Measurements from ENCODE around the gene SH3BP2. TPM values are rescaled to one million over a fixed set of nuclear protein-coding genes. Genes with fewer than 3 reads are reported as not detected.

The SH3BP2 gene
- total and polyA plus RNA-seq, 9 donors = 20.9 to 34.8 (median 26.5) TPM

DNA sequence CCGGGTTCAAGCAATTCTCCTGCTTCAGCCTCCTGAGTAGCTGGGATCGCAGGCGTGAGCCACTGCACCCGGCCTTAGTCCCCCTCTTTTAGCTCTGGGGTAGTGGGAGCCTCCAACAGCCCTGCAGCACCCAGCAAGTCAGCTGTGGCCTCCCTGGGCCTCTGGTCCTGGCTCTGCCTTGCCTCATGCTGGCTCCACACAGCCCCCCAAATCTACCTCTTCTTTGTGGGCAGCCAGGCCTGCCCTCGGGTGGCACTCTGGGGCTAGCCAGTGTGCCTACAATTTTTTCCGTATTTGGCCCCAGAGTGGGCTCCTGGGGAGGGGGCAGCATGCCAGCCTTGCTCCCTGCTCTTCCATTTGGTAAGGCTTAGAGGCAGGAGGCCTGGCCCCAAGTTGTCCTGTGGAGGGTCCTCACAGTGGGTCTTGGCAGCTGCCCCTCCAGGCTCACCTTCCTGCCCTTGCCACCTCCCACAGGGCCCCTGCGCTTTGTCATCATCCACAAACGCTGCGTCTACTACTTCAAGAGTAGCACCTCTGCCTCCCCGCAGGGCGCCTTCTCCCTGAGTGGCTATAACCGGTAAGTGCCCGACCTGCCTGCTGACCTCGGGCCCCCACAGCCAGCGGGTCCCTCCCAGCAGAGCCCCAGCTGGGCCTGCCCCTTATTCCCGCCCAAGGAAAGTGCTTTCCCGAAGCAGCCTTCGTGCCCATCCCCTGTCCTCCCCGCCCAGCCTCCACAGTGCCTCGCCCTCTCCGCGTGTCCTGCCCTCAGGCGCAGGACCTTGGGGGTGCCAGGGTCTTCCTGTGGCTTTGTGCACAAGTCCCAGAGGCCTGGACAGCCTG, 29.8 kb downstream of the SH3BP2 start:
- Histone ChIP-seq H3K27ac (ENCODE audit: low read length) (no peak overlapping the region), H3K36me3 (ENCODE audit: control insufficient read depth, insufficient read depth, low read length) (peaks cover 60% of the 10 kb centered on the region), H3K27me3 (ENCODE audit: control insufficient read depth, insufficient read depth, low read length) (no peaks in the 10 kb centered on the region), H3K4me3 (ENCODE audit: low read length) (no peak overlapping the region), H3K9me3 (replicated peaks; ENCODE audit: control insufficient read depth, low read depth, low read length) (no peaks in the 10 kb centered on the region), H3K4me1 (ENCODE audit: control insufficient read depth, insufficient read depth, low read length) (peaks cover 10% of the 10 kb centered on the region)
- WGBS (ENCODE audit: insufficient coverage) = 91% methylated on average over 23 of the region's 23 CpGs
- DNase-seq = no peak

GRCh38 chr4:2823301-2823670, 30.4 kb downstream of the SH3BP2 start:
- H3K27me3 ChIP-seq (ENCODE audit: control insufficient read depth, insufficient read depth, low read length) = no peaks in the 10 kb centered on the region
- no peak overlapping the region for H3K27ac ChIP-seq (ENCODE audit: low read length)
- no peaks in the 10 kb centered on the region for H3K9me3 ChIP-seq (replicated peaks; ENCODE audit: control insufficient read depth, low read depth, low read length)
- peaks cover 66% of the 10 kb centered on the region for H3K36me3 ChIP-seq (ENCODE audit: control insufficient read depth, insufficient read depth, low read length)
- WGBS (ENCODE audit: insufficient coverage) = 77% methylated on average over 1 of the region's 4 CpGs
- H3K4me1 ChIP-seq (ENCODE audit: control insufficient read depth, insufficient read depth, low read length) = peaks cover 7% of the 10 kb centered on the region
- DNase-seq = no peak
- H3K4me3 ChIP-seq (ENCODE audit: low read length) = no peak overlapping the region

DNA sequence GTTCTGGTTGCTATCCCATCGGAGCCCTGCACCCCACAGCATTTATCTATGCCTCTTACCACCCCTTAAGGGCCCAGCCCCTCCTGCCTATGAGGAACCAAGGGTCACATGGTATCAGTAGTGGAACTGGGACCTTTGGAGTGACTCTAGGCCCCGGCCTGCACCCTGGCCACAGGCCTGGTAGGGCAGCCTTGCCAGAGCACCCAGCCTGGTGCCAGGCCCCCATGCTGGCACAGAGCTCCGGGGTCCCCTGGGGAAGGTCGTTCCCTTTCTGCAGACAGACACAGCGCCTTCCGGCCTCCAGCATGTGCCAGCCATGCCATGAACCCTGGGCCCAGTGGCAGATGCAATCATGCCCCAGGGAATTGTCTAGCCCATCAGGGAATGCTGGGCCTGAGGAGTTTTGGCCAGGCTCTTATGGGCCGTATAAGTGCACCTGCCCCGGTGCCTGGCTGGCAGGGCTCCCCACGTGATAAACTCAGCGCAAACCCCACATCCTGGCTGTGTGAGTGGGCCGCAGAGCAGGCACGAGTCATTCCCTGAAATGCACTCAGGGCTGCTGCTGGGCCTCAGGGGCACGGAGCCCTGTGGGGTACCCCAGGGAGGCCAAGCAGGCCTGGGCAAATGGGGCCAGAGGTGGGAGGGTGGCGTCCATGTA, 30.9 kb downstream of the SH3BP2 start:
- 85% methylated on average over 12 of the region's 14 CpGs for WGBS (ENCODE audit: insufficient coverage)
- Histone ChIP-seq H3K27ac (ENCODE audit: low read length) (no peak overlapping the region), H3K4me3 (ENCODE audit: low read length) (no peak overlapping the region), H3K4me1 (ENCODE audit: control insufficient read depth, insufficient read depth, low read length) (peaks cover 4% of the 10 kb centered on the region), H3K27me3 (ENCODE audit: control insufficient read depth, insufficient read depth, low read length) (no peaks in the 10 kb centered on the region), H3K36me3 (ENCODE audit: control insufficient read depth, insufficient read depth, low read length) (peaks cover 71% of the 10 kb centered on the region), H3K9me3 (replicated peaks; ENCODE audit: control insufficient read depth, low read depth, low read length) (no peaks in the 10 kb centered on the region)
- DNase-seq = no peak

DNA sequence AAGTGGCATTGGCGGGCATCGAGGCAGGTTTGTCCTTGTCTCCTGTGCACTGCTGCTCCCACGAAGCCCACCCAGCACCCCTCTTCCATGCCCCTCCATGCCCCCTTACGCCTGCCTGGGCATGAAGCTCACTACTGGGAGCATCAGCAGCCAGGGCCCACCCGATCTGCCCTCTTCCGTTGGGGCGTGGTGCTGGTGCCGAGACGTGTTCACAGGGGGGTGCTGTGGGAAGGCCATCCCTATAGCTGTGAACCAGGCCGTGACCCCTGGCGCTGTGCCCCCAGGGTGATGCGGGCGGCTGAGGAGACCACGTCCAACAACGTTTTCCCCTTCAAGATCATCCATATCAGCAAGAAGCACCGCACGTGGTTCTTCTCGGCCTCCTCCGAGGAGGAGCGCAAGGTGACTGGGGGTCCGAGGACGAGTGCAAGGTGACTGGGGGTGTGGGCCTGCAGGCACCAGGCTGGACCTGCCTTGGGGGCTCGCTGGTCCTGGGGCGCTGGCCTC, 31.5 kb downstream of the SH3BP2 start:
- H3K27ac ChIP-seq (ENCODE audit: low read length) = no peak overlapping the region
- peaks cover 2% of the 10 kb centered on the region for H3K4me1 ChIP-seq (ENCODE audit: control insufficient read depth, insufficient read depth, low read length)
- no peaks in the 10 kb centered on the region for H3K27me3 ChIP-seq (ENCODE audit: control insufficient read depth, insufficient read depth, low read length)
- DNase-seq = no peak
- peaks cover 76% of the 10 kb centered on the region for H3K36me3 ChIP-seq (ENCODE audit: control insufficient read depth, insufficient read depth, low read length)
- 87% methylated on average over 16 of the region's 24 CpGs for WGBS (ENCODE audit: insufficient coverage)
- no peaks in the 10 kb centered on the region for H3K9me3 ChIP-seq (replicated peaks; ENCODE audit: control insufficient read depth, low read depth, low read length)
- H3K4me3 ChIP-seq (ENCODE audit: low read length) = no peak overlapping the region

DNA sequence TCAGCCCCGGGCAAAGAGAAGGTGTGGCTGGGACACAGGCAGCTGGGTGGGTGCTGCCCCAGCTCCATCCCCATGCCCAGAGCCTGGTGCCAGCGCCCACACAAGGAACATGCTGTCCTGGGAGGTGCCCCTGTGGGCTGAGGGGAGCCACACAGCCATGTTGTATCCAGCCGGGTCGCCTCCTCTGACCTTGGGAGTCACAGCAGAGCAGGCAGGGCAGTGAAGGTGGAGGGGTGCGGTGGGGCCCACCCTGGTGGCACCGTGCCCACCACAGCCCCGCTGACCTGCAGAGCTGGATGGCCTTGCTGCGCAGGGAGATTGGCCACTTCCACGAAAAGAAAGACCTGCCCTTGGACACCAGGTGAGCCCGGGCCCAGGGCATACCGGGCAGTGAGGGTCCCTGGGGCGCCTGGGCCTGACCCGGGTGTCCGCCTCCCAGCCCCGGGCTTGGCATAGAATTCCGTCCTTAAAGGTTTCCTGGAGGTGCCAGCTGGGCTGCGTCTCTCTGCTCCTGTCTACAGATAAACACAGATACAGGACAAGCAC, 32.0 kb downstream of the SH3BP2 start:
- no peaks in the 10 kb centered on the region for H3K4me1 ChIP-seq (ENCODE audit: control insufficient read depth, insufficient read depth, low read length)
- H3K27me3 ChIP-seq (ENCODE audit: control insufficient read depth, insufficient read depth, low read length) = no peaks in the 10 kb centered on the region
- no peak overlapping the region for H3K4me3 ChIP-seq (ENCODE audit: low read length)
- WGBS (ENCODE audit: insufficient coverage) = 90% methylated on average over 15 of the region's 17 CpGs
- H3K36me3 ChIP-seq (ENCODE audit: control insufficient read depth, insufficient read depth, low read length) = peaks cover 80% of the 10 kb centered on the region
- no peak for DNase-seq
- H3K9me3 ChIP-seq (replicated peaks; ENCODE audit: control insufficient read depth, low read depth, low read length) = no peaks in the 10 kb centered on the region
- no peak overlapping the region for H3K27ac ChIP-seq (ENCODE audit: low read length)

DNA sequence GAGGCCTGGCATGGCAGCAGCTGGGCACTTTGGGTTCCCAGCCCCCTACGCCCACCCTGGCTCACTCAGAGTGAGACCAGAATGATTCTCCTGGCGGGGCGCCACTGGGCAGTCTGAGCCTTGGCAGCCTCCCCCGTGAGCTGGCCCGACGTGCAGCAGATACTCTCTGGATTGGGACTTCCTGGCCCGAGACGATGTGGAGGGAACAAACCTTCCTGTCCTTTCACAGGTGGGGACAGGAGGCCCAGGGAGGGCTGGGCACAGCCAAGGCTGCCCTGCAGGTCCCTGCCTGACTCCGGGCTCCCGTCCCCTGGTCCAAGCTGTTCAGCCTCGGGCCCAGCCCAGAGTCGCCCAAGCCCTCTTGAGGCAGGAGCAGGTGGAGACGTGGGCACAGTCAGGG, 32.9 kb downstream of the SH3BP2 start:
- Histone ChIP-seq H3K36me3 (ENCODE audit: control insufficient read depth, insufficient read depth, low read length) (peaks cover 82% of the 10 kb centered on the region), H3K4me1 (ENCODE audit: control insufficient read depth, insufficient read depth, low read length) (no peaks in the 10 kb centered on the region), H3K4me3 (ENCODE audit: low read length) (no peak overlapping the region), H3K27me3 (ENCODE audit: control insufficient read depth, insufficient read depth, low read length) (no peaks in the 10 kb centered on the region), H3K9me3 (replicated peaks; ENCODE audit: control insufficient read depth, low read depth, low read length) (no peaks in the 10 kb centered on the region), H3K27ac (ENCODE audit: low read length) (no peak overlapping the region)
- 74% methylated on average over 13 of the region's 13 CpGs for WGBS (ENCODE audit: insufficient coverage)
- no peak for DNase-seq

- DNase-seq = no peak
- H3K27ac ChIP-seq (ENCODE audit: low read length) = no peak overlapping the region
- H3K9me3 ChIP-seq (replicated peaks; ENCODE audit: control insufficient read depth, low read depth, low read length) = no peaks in the 10 kb centered on the region
- H3K4me1 ChIP-seq (ENCODE audit: control insufficient read depth, insufficient read depth, low read length) = no peaks in the 10 kb centered on the region
- 86% methylated on average over 26 of the region's 31 CpGs for WGBS (ENCODE audit: insufficient coverage)
- no peak overlapping the region for H3K4me3 ChIP-seq (ENCODE audit: low read length)
- H3K36me3 ChIP-seq (ENCODE audit: control insufficient read depth, insufficient read depth, low read length) = peaks cover 89% of the 10 kb centered on the region
- H3K27me3 ChIP-seq (ENCODE audit: control insufficient read depth, insufficient read depth, low read length) = no peaks in the 10 kb centered on the region
Measured at GRCh38 chr4:2827071-2827873, 34.4 kb downstream of the SH3BP2 start.

DNA sequence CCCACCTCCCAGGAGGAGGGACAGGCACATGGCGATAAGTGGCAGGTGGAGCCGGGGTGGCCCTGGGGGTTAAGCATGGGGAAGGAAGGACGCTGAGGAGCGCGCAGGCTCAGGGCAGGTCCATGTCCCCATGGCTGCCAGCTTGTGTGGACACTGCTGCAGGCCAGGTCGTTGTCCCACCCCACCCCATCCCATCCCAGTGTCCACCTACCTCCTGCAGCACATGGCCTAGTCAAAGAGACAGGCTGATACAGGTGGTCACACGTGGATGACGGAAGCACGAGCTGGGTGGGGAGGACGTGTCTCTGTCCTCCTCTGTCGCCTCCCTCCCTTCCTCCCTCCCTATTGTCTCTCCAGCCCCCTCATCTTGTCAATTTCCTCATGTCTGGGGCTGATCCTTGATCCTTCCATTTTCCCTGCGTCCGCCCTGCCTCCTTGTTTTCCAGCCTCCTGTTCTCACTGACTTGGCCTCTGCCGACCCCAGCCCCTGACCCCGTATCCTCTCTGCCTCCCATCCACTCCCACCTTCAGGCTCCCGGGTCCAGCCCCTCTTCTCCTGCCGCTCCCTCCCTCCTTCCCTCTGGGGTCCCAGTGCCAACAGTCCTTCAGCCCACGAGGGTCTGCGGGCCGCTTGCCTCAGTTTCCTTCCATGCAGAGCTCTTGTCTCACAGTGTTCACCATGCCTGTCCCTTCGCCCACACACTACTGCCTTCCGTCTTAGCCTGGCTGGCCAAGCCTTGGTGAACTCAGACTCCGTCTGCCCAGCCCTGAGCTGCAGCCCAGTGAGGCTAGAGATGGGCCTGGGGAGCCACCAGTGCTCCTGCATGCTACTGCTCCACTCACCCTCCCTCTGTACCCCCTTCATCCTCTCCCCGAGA, 35.2 kb downstream of the SH3BP2 start:
- H3K9me3 ChIP-seq (replicated peaks; ENCODE audit: control insufficient read depth, low read depth, low read length) = no peaks in the 10 kb centered on the region
- WGBS (ENCODE audit: insufficient coverage) = 81% methylated on average over 17 of the region's 24 CpGs
- no peaks in the 10 kb centered on the region for H3K27me3 ChIP-seq (ENCODE audit: control insufficient read depth, insufficient read depth, low read length)
- H3K36me3 ChIP-seq (ENCODE audit: control insufficient read depth, insufficient read depth, low read length) = peaks cover 88% of the 10 kb centered on the region
- H3K4me1 ChIP-seq (ENCODE audit: control insufficient read depth, insufficient read depth, low read length) = no peaks in the 10 kb centered on the region
- H3K27ac ChIP-seq (ENCODE audit: low read length) = no peak overlapping the region
- H3K4me3 ChIP-seq (ENCODE audit: low read length) = no peak overlapping the region
- no peak for DNase-seq

GRCh38 chr4:2828758-2829181, 35.9 kb downstream of the SH3BP2 start:
- H3K4me3 ChIP-seq (ENCODE audit: low read length) = no peak overlapping the region
- peaks cover under 1% of the 10 kb centered on the region for H3K4me1 ChIP-seq (ENCODE audit: control insufficient read depth, insufficient read depth, low read length)
- H3K27me3 ChIP-seq (ENCODE audit: control insufficient read depth, insufficient read depth, low read length) = no peaks in the 10 kb centered on the region
- peaks cover 88% of the 10 kb centered on the region for H3K36me3 ChIP-seq (ENCODE audit: control insufficient read depth, insufficient read depth, low read length)
- H3K9me3 ChIP-seq (replicated peaks; ENCODE audit: control insufficient read depth, low read depth, low read length) = no peaks in the 10 kb centered on the region
- H3K27ac ChIP-seq (ENCODE audit: low read length) = no peak overlapping the region
- DNase-seq = no peak
- 85% methylated on average over 14 of the region's 17 CpGs for WGBS (ENCODE audit: insufficient coverage)

Measured in muscle of leg (tissue), 11 donors.